Measurements from ENCODE around the gene RAB3IL1.

The RAB3IL1 gene

DNA sequence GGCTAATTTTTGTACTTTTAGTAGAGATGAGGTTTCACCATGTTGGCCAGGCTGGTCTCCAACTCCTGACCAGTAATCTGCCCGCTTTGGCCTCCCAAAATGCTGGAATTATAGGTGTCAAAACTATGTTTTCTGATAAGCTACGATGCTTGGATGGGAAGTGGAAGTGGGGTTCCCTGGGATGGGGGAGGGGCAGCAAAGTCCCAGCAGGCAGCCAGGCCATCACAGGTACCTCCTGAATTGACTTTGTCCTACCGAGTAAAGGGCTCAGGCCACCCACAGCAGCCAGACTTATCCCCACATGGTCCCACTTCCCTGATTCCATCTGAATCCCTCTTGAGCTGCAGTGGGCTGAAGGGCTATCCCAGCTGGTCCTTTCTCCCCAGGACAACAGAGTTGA, 43.2 kb upstream of the RAB3IL1 start:
- H3K36me3 ChIP-seq (ENCODE audit: control insufficient read depth in 2 of 2, insufficient read depth in 2 of 2, low read length in 2 of 2): peaks cover 29 to 32% of the 10 kb centered on the region in 2 donors

DNA sequence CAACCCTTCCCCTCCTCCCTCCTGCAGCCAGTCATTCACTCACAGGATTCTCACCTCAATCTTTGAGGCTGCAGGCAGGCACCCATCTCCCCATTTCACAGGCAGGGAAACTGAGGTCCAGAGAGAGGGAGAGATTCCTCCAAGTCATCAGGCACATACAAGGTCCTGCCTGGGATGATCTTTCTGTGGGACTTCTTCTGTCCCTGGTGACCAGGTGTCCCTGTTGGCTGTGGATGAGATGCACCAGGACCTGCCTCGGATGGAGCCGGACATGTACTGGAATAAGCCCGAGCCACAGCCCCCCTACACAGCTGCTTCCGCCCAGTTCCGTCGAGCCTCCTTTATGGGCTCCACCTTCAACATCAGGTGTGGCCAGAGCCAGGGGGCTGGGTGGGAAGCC, 42.3 kb upstream of the RAB3IL1 start:
- no peak overlapping the region for H3K9ac ChIP-seq (ENCODE audit: low read depth in 1 of 2, low read length in 2 of 2)
- no peaks in the 10 kb centered on the region for H3K9me3 ChIP-seq (ENCODE audit: control insufficient read depth in 2 of 2, low read length in 2 of 2)
- H3K27ac ChIP-seq (ENCODE audit: low read depth in 2 of 2, low read length in 2 of 2): no peak overlapping the region
- H3K4me1 ChIP-seq (ENCODE audit: control insufficient read depth in 2 of 2, insufficient read depth in 2 of 2, low read length in 2 of 2): peaks cover 21 to 22% of the 10 kb centered on the region in 2 donors
- peaks cover 21 to 23% of the 10 kb centered on the region in 2 donors for H3K36me3 ChIP-seq (ENCODE audit: control insufficient read depth in 2 of 2, insufficient read depth in 2 of 2, low read length in 2 of 2)
- no peaks in the 10 kb centered on the region for H3K27me3 ChIP-seq (ENCODE audit: control insufficient read depth in 2 of 2, insufficient read depth in 2 of 2, low read length in 2 of 2)
- H3K4me3 ChIP-seq (ENCODE audit: low read length in 2 of 2): no peak overlapping the region

More for the DNA sequence above, 43.2 kb upstream of the RAB3IL1 start:
- Histone ChIP-seq H3K4me1 (ENCODE audit: control insufficient read depth in 2 of 2, insufficient read depth in 2 of 2, low read length in 2 of 2) (peaks cover 25 to 30% of the 10 kb centered on the region in 2 donors), H3K4me3 (ENCODE audit: low read length in 2 of 2) (no peak overlapping the region), H3K9ac (ENCODE audit: low read depth in 1 of 2, low read length in 2 of 2) (no peak overlapping the region), H3K9me3 (ENCODE audit: control insufficient read depth in 2 of 2, low read length in 2 of 2) (no peaks in the 10 kb centered on the region), H3K27ac (ENCODE audit: low read depth in 2 of 2, low read length in 2 of 2) (peak overlapping the region in 1 of 2 donors; percentile 54), H3K27me3 (ENCODE audit: control insufficient read depth in 2 of 2, insufficient read depth in 2 of 2, low read length in 2 of 2) (no peaks in the 10 kb centered on the region)

DNA sequence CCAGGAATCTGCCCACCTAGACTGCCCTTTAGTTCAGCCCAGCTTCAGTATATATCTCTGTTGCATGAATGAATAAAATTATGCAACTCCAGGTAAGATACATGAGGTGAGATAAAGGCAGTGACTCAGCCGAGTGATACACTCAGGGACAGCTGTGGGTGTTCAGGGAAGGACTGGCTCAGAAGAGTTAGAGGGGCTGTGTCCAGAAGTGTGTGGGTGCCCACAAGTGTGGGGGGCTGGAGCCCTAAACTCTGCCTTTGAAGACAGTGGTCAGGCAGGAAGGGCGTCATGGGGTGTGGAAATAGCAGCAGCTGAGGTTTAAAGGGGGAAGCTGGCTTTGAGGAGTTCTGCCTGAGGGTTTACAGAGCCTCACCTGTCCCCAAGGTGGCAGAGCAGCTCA, 41.7 kb upstream of the RAB3IL1 start:
- no peak overlapping the region for H3K4me3 ChIP-seq (ENCODE audit: low read length in 2 of 2)
- H3K9ac ChIP-seq (ENCODE audit: low read depth in 1 of 2, low read length in 2 of 2): no peak overlapping the region
- peaks cover 16 to 19% of the 10 kb centered on the region in 2 donors for H3K4me1 ChIP-seq (ENCODE audit: control insufficient read depth in 2 of 2, insufficient read depth in 2 of 2, low read length in 2 of 2)
- no peaks in the 10 kb centered on the region for H3K27me3 ChIP-seq (ENCODE audit: control insufficient read depth in 2 of 2, insufficient read depth in 2 of 2, low read length in 2 of 2)
- peaks cover 17 to 18% of the 10 kb centered on the region in 2 donors for H3K36me3 ChIP-seq (ENCODE audit: control insufficient read depth in 2 of 2, insufficient read depth in 2 of 2, low read length in 2 of 2)
- H3K9me3 ChIP-seq (ENCODE audit: control insufficient read depth in 2 of 2, low read length in 2 of 2): no peaks in the 10 kb centered on the region
- H3K27ac ChIP-seq (ENCODE audit: low read depth in 2 of 2, low read length in 2 of 2): no peak overlapping the region

DNA sequence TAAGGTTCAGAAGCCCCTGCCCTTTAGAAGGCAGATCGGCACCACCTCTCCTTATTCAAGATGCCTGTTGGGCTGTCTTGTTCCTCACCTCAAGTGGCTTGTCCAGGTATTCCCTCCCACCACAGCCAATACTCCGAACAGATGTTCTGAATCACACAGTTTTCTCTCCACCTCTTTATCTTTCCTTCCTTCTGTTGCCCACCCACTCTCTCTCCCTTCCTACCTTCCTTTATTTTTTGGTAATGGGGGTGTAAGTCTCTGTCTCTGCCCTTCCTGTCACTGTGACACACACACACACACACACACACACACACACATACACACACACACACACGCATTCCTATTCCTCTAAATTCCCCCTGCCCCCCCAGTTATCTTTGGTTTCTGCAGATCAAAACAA, 41.2 kb upstream of the RAB3IL1 start:
- no peaks in the 10 kb centered on the region for H3K27me3 ChIP-seq (ENCODE audit: control insufficient read depth in 2 of 2, insufficient read depth in 2 of 2, low read length in 2 of 2)
- H3K36me3 ChIP-seq (ENCODE audit: control insufficient read depth in 2 of 2, insufficient read depth in 2 of 2, low read length in 2 of 2): peaks cover 11 to 13% of the 10 kb centered on the region in 2 donors
- H3K4me3 ChIP-seq (ENCODE audit: low read length in 2 of 2): no peak overlapping the region
- H3K27ac ChIP-seq (ENCODE audit: low read depth in 2 of 2, low read length in 2 of 2): no peak overlapping the region
- peaks cover 11 to 14% of the 10 kb centered on the region in 2 donors for H3K4me1 ChIP-seq (ENCODE audit: control insufficient read depth in 2 of 2, insufficient read depth in 2 of 2, low read length in 2 of 2)
- H3K9me3 ChIP-seq (ENCODE audit: control insufficient read depth in 2 of 2, low read length in 2 of 2): no peaks in the 10 kb centered on the region
- no peak overlapping the region for H3K9ac ChIP-seq (ENCODE audit: low read depth in 1 of 2, low read length in 2 of 2)

DNA sequence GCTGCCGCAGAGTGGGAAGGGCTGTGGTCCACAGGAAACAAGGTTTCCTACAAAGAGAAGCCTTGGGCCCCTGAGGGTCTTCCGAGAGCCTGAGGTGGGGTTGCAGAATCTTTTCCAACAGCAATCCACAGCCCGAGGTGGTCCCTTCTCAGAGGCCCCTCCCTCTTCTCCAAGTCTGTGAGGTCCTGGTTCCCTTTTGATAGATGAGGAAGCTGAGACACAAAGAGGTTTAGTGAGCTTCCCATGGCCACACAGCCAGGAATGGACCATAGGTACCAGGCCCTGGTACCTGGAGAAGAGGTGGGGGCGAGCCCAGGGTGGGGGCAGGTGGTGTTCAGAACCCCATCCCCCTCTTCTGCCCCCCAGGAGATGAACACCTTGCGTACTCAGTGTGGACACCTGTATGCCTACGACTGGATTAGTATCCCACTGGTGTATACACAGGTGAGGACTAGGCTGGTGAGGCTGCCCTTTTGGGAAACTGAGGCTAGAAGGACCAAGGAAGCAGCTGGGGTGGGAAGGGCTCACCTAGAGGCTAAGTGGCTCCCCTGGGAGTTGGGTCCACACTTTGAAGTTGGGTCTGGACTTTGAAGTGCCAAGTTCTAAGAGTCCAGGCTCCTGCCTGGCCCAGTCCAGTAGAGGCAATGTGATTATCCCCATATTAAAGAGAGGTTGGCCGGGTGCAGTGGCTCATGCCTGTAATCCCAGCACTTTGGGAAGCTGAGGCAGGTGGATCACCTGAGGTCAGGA, 39.8 kb upstream of the RAB3IL1 start:
- H3K9me3 ChIP-seq (ENCODE audit: control insufficient read depth in 2 of 2, low read length in 2 of 2): no peaks in the 10 kb centered on the region
- no peak overlapping the region for H3K27ac ChIP-seq (ENCODE audit: low read depth in 2 of 2, low read length in 2 of 2)
- H3K27me3 ChIP-seq (ENCODE audit: control insufficient read depth in 2 of 2, insufficient read depth in 2 of 2, low read length in 2 of 2): no peaks in the 10 kb centered on the region
- H3K36me3 ChIP-seq (ENCODE audit: control insufficient read depth in 2 of 2, insufficient read depth in 2 of 2, low read length in 2 of 2): peaks cover 2 to 4% of the 10 kb centered on the region in 2 donors
- H3K9ac ChIP-seq (ENCODE audit: low read depth in 1 of 2, low read length in 2 of 2): no peak overlapping the region
- peaks cover 2 to 4% of the 10 kb centered on the region in 2 donors for H3K4me1 ChIP-seq (ENCODE audit: control insufficient read depth in 2 of 2, insufficient read depth in 2 of 2, low read length in 2 of 2)
- no peak overlapping the region for H3K4me3 ChIP-seq (ENCODE audit: low read length in 2 of 2)

DNA sequence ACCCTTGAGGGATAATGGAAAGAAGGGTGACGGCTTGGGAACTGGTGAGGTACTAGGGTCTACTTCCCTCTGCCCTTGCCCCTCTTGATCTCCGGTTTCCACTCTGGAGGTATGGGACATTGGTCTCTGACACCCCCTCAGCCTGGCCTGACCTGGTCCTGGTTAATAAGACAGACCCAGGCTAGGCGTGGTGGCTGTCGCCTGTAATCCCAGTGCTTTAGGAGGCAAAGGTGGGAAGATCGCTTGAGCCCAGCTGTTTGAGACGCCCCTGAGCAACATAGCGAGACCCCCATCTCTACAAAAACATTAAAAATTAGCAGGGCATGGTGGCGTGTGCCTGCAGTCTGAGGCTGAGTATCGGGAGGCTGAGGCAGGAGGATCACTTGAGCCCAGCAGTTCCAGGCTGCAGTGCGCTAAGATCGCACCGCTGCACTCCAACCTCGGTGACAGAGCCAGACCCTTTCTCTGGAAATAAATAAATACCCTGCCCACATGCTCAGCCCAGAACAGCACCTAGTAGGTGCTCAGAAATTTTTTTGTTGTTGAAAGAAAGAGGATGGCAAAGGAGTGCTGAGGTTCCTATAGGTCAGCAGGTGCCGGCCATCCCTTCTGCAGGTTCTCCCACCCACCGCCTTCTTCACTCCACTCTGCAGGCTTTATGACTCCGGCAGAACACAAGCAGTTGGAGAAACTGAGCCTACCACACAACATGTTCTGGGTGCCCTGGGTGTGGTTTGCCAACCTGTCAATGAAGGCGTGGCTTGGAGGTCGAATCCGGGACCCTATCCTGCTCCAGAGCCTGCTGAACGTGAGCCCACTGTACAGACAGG, 39.0 kb upstream of the RAB3IL1 start:
- Histone ChIP-seq H3K4me3 (ENCODE audit: low read length in 2 of 2) (peak overlapping the region in 1 of 2 donors; percentile 40), H3K4me1 (ENCODE audit: control insufficient read depth in 2 of 2, insufficient read depth in 2 of 2, low read length in 2 of 2) (peaks cover 2 to 4% of the 10 kb centered on the region in 2 donors), H3K9ac (ENCODE audit: low read depth in 1 of 2, low read length in 2 of 2) (no peak overlapping the region), H3K27ac (ENCODE audit: low read depth in 2 of 2, low read length in 2 of 2) (no peak overlapping the region), H3K36me3 (ENCODE audit: control insufficient read depth in 2 of 2, insufficient read depth in 2 of 2, low read length in 2 of 2) (peaks cover 2 to 4% of the 10 kb centered on the region in 2 donors), H3K9me3 (ENCODE audit: control insufficient read depth in 2 of 2, low read length in 2 of 2) (no peaks in the 10 kb centered on the region), H3K27me3 (ENCODE audit: control insufficient read depth in 2 of 2, insufficient read depth in 2 of 2, low read length in 2 of 2) (no peaks in the 10 kb centered on the region)

DNA sequence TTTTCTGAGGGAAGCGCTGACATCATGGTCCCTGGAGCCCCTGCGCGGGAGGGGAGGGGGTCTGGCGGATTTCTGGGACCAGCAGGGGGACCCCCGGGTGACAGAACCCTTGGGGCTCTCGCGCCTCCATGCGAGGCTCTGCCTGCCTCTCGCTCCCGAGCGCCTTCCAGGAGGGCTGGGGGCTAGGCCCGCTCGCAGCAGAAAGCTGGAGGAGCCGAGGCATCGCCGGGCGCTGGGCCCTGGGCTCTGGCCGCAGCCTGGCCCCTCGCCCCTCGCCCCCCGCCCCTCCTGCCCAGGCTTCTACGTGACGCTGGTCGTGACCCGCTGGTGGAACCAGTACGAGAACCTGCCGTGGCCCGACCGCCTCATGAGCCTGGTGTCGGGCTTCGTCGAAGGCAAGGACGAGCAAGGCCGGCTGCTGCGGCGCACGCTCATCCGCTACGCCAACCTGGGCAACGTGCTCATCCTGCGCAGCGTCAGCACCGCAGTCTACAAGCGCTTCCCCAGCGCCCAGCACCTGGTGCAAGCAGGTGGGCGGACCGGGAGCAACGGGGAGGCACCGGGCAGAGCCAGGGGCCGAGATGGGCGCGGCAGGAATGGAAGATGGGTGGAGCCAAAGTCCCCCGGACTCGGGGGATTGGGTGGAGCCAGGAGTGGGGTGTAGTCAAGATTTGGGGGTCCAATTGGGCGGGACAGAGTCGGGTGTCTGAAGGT, 38.2 kb upstream of the RAB3IL1 start:
- Histone ChIP-seq H3K4me1 (ENCODE audit: control insufficient read depth in 2 of 2, insufficient read depth in 2 of 2, low read length in 2 of 2) (peaks cover 2 to 4% of the 10 kb centered on the region in 2 donors), H3K4me3 (ENCODE audit: low read length in 2 of 2) (peak overlapping the region; percentile 44 to 45), H3K9ac (ENCODE audit: low read depth in 1 of 2, low read length in 2 of 2) (peak overlapping the region; percentile 47 to 53), H3K27me3 (ENCODE audit: control insufficient read depth in 2 of 2, insufficient read depth in 2 of 2, low read length in 2 of 2) (no peaks in the 10 kb centered on the region), H3K27ac (ENCODE audit: low read depth in 2 of 2, low read length in 2 of 2) (peak overlapping the region; percentile 32 to 35), H3K9me3 (ENCODE audit: control insufficient read depth in 2 of 2, low read length in 2 of 2) (no peaks in the 10 kb centered on the region), H3K36me3 (ENCODE audit: control insufficient read depth in 2 of 2, insufficient read depth in 2 of 2, low read length in 2 of 2) (peaks cover 0 to 4% of the 10 kb centered on the region in 2 donors)

DNA sequence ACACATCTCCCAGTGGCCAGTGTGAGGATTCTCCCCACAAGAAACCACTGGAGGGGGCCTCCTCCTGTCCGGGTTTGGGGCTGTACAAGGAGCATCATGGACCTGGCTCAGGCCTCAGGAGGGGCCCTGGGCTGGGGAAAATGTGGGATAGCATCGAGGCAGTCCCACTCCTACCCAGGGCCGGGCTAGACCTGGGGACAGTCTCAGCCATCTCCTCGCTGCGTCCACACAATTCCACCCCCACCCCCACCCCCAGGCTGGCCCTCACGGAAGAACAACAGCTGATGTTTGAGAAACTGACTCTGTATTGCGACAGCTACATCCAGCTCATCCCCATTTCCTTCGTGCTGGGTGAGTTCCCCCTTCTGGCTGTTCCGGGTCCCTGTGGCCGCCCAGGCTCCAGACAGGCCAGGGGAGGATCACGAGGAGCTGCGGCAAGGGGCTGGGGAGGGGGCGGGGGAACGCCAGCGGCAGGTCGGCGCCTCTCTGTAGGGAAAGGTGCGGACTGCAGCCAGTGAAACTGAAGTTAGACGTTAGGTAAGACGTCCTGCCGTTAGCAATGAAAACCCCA, 37.6 kb upstream of the RAB3IL1 start:
- Histone ChIP-seq H3K27me3 (ENCODE audit: control insufficient read depth in 2 of 2, insufficient read depth in 2 of 2, low read length in 2 of 2) (no peaks in the 10 kb centered on the region), H3K9me3 (ENCODE audit: control insufficient read depth in 2 of 2, low read length in 2 of 2) (no peaks in the 10 kb centered on the region), H3K36me3 (ENCODE audit: control insufficient read depth in 2 of 2, insufficient read depth in 2 of 2, low read length in 2 of 2) (peaks cover 0 to 4% of the 10 kb centered on the region in 2 donors), H3K4me3 (ENCODE audit: low read length in 2 of 2) (peak overlapping the region; percentile 44 to 45), H3K4me1 (ENCODE audit: control insufficient read depth in 2 of 2, insufficient read depth in 2 of 2, low read length in 2 of 2) (peaks cover 2 to 4% of the 10 kb centered on the region in 2 donors), H3K9ac (ENCODE audit: low read depth in 1 of 2, low read length in 2 of 2) (peak overlapping the region; percentile 47 to 53), H3K27ac (ENCODE audit: low read depth in 2 of 2, low read length in 2 of 2) (peak overlapping the region; percentile 45 to 62)

DNA sequence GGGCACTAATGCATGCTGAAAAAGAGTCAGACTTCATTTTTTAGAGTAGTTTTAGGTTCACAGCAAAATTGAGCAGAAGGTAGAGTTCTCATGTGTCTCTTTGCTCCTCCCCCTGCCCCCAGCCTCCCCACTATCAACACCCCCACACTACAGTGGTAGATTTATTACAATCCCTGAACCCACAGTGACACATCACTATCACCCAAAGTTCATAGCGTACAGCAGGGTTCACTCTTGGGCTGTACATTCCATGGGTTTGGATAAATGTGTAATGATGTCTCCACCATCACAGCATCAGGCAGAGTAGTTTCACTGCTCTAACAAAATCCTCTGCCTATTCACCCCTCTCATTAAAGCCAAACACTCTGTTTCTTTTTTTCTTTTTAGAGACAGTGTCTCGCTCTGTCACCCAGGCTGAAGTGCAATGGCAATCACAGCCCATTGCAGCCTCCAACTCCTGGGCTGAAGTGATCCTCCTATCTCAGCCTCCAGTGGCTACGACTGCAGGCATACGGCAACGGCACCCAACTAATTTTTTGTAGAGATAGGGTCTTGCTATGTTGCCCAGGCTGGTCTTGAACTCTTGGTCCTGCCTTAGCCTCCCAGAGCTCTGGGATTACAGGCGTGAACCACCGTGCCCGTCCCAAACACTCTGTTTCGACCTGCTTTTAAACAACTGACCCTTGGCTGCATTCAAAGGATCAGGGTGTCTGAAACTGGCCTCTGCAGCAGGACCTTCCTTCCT, 36.9 kb upstream of the RAB3IL1 start:
- H3K4me1 ChIP-seq (ENCODE audit: control insufficient read depth in 2 of 2, insufficient read depth in 2 of 2, low read length in 2 of 2): peaks cover 2 to 4% of the 10 kb centered on the region in 2 donors
- H3K27me3 ChIP-seq (ENCODE audit: control insufficient read depth in 2 of 2, insufficient read depth in 2 of 2, low read length in 2 of 2): no peaks in the 10 kb centered on the region
- H3K9ac ChIP-seq (ENCODE audit: low read depth in 1 of 2, low read length in 2 of 2): no peak overlapping the region
- no peak overlapping the region for H3K4me3 ChIP-seq (ENCODE audit: low read length in 2 of 2)
- H3K36me3 ChIP-seq (ENCODE audit: control insufficient read depth in 2 of 2, insufficient read depth in 2 of 2, low read length in 2 of 2): peaks cover 0 to 4% of the 10 kb centered on the region in 2 donors
- H3K27ac ChIP-seq (ENCODE audit: low read depth in 2 of 2, low read length in 2 of 2): peak overlapping the region; percentile 45 to 62
- no peaks in the 10 kb centered on the region for H3K9me3 ChIP-seq (ENCODE audit: control insufficient read depth in 2 of 2, low read length in 2 of 2)

Measured in mucosa of rectum (tissue), 2 donors.